Psoas muscle (tissue), 8 donors: ENCODE data around the gene INSIG1. TPM values are rescaled to one million over a fixed set of nuclear protein-coding genes. Genes with fewer than 3 reads are reported as not detected.

ENCODE experiments used
- ATAC-seq, 4 donors: fragments of 200-7000 bp; cut with Tn5 transposase; one replicate each; pipeline ENCODE4 v1.9.1; 2020; ENCODE audit warnings: moderate library complexity in 3 of 4, mild to moderate bottlenecking in 2 of 4
- DNase-seq, 2 donors: peaks; one replicate each; pipeline ENCODE4 v3.0.0-alpha.2; 2020
- H3K27ac ChIP-seq: fragments of 200-600 bp; one replicate; pipeline ENCODE4 v1.8.0; 2022
- H3K27me3 ChIP-seq, 3 donors: fragments of 200-600 bp in 1 of 3; one replicate each; pipeline versions ENCODE4 v1.6.1 to v1.8.0; 2013 to 2022; ENCODE audit warnings: low read length in 2 of 3, mild to moderate bottlenecking in 2 of 3, moderate library complexity in 1 of 3; ENCODE audit not compliant: insufficient read depth in 3 of 3
- H3K36me3 ChIP-seq, 2 donors: fragments of 200-600 bp in 1 of 2; one replicate each; pipeline versions ENCODE4 v1.6.1 to v1.8.0; 2013 to 2022; ENCODE audit warnings: low read depth in 1 of 2, mild to moderate bottlenecking in 1 of 2, moderate library complexity in 1 of 2; ENCODE audit not compliant: insufficient read depth in 1 of 2
- H3K4me1 ChIP-seq: fragments of 200-600 bp; one replicate; pipeline ENCODE4 v1.8.0; 2022
- H3K4me3 ChIP-seq: fragments of 200-600 bp; one replicate; pipeline ENCODE4 v1.8.0; 2022; ENCODE audit warnings: mild to moderate bottlenecking
- H3K9me3 ChIP-seq: fragments of 200-600 bp; one replicate; pipeline ENCODE4 v1.8.0; 2022
- WGBS, 3 donors: extraction: QIAGEN DNeasy Blood & Tissue Kit; methylation state at CpG; one replicate each; pipeline versions ENCODE4 v1.1.6 to v1.1.7; 2013; 5-methylcytosine and 5-hydroxymethylcytosine counted together
- intact Hi-C, 2 donors: fragments of 100-400 bp; cut with DNase I; formaldehyde crosslinking; loops; one replicate each; pipeline versions ENCODE4 v1.11.0 to v1.14.2; 2022
- polyA plus RNA-seq, 3 donors: library from polyadenylated mRNA; stranded (reverse); fragments of 200-250 nt; gene quantifications; one replicate each; pipeline ENCODE4 v1.2.3, GENCODE V29; 2013
- total RNA-seq, 4 donors: library from RNA; stranded (reverse); fragmentation: NEBNext Ultra II Directional in 2 of 4; extraction: Animal tissue kit (Norgen Biotek cat#: 25700) in 2 of 4; gene quantifications; one replicate each; pipeline versions ENCODE4 v1.2.1 to v1.2.4, GENCODE V29; 2021 to 2023
- TF ChIP-seq, protein P1 (sequence below): fragments of 200-600 bp; IDR thresholded peaks from one replicate; pipeline ENCODE4 v1.8.0; 2022; ENCODE audit warnings: antibody characterized with exemption
- donor health status: healthy with polysubstance abuse.
- donor health status: DM: no; HTN: no; CAD: no; lungs with moderate emphysema.
- donor health status: Bipolar disorder and iron deficiency.
- donor health status: healthy.
- donor health status: DM: yes; HTN: yes; CAD: no.
- donor health status: DM: no; HTN: no; CAD: no.
- donor health status: DM: no; HTN: no; CAD: no.
- donor health status: DM: yes; HTN: yes; CAD: no.

Gene INSIG1
- total and polyA plus RNA-seq, 7 donors = 4.0 to 20.0 (median 7.4) TPM

DNA sequence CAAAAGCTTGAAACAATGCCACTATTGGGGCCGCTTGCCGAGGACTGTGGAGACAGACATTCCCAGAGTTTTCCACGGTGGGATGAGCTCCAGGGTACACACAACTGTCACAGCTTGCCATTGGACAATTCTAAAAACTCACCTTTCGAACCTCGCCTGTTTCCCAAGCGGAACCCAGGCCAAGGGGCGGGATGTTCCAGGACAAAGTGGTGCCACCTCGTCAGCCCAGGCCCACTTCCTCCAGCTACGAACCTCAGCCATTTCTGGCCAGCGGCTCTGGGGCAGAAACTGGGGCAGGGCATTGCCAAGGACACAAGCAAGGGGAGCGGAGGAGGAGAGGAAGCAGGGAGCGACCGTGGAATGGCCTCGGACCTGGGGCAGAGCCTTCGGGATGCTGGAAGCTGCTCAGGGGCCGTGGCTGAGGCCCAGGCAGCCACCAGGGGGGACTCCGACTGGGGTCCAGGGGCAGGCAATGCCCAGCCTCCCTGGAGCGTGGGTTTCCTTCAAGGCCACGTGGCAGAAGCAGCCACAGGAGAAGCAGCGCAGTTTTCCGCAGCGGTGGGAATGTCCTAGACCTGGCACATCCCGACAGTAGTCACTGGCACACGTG lies 44.7 kb upstream of the INSIG1 start:
- Histone ChIP-seq H3K36me3 (no peaks in the 10 kb centered on the region), H3K4me3 (no peak overlapping the region), H3K9me3 (no peaks in the 10 kb centered on the region), H3K27ac (no peak overlapping the region), H3K27me3 (no peaks in the 10 kb centered on the region), H3K4me1 (peaks cover 14% of the 10 kb centered on the region)
- no peak for DNase-seq
- TF ChIP-seq, protein P1, sequence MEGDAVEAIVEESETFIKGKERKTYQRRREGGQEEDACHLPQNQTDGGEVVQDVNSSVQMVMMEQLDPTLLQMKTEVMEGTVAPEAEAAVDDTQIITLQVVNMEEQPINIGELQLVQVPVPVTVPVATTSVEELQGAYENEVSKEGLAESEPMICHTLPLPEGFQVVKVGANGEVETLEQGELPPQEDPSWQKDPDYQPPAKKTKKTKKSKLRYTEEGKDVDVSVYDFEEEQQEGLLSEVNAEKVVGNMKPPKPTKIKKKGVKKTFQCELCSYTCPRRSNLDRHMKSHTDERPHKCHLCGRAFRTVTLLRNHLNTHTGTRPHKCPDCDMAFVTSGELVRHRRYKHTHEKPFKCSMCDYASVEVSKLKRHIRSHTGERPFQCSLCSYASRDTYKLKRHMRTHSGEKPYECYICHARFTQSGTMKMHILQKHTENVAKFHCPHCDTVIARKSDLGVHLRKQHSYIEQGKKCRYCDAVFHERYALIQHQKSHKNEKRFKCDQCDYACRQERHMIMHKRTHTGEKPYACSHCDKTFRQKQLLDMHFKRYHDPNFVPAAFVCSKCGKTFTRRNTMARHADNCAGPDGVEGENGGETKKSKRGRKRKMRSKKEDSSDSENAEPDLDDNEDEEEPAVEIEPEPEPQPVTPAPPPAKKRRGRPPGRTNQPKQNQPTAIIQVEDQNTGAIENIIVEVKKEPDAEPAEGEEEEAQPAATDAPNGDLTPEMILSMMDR = no peak
- no peak for ATAC-seq
- intact Hi-C loops = no loop called here
- WGBS, 3 donors = 61 to 72% (median 63%) methylated on average over 24 of the region's 24 CpGs

DNA sequence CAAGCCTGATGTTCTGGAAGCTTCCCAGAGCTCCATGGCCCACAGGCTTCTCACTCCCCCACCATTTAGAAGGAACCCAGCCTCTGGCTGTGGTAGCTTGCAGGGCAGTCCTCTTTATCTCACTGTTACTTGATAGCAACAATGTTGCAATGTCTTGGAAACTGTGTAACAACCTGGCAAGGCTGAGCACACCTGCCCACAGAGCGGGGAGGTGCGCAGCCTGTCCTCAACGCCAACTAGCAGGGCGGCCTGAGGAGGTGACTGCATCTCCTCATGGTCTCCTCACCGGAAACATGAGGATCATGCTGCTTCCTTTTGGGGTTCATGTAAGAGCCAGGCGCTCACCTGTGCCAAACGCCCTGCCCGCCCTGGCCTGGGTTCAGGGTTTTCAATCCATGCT lies 43.7 kb upstream of the INSIG1 start:
- ATAC-seq (peak in 1 of 4 donors; percentile 17), DNase-seq (no peak)
- Histone ChIP-seq H3K27me3 (no peaks in the 10 kb centered on the region), H3K4me1 (peaks cover 21% of the 10 kb centered on the region), H3K9me3 (no peaks in the 10 kb centered on the region), H3K27ac (no peak overlapping the region), H3K4me3 (no peak overlapping the region), H3K36me3 (no peaks in the 10 kb centered on the region)
- WGBS, 3 donors = 70 to 87% (median 82%) methylated on average over 8 of the region's 8 CpGs
- TF ChIP-seq, protein P1 = no peak
- intact Hi-C loops = no loop called here

DNA sequence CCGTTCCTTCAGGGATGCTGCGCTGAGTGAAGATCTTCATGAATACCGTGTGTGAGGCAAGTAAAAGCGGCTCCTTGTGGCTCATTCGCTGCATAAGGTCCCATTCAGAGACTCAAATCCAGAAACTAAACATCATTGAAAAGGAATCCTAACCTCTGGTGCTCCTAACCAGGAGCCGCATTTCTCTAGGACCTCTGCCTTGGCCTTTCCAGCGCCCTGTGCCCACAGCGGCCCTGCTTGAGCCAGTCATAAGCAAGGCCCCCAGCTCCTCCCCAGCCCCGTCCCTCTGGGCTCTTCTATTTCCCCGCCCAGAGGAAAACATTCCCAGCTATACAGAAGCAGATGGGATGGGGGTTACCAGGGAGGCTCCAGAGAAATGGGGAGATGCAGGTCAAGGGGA lies 42.6 kb upstream of the INSIG1 start:
- WGBS, 3 donors = 95 to 98% (median 95%) methylated on average over 10 of the region's 10 CpGs
- H3K27ac ChIP-seq = no peak overlapping the region
- H3K36me3 ChIP-seq = no peaks in the 10 kb centered on the region
- H3K4me1 ChIP-seq = peaks cover 21% of the 10 kb centered on the region
- no peaks in the 10 kb centered on the region for H3K27me3 ChIP-seq
- TF ChIP-seq, protein P1 = no peak
- ATAC-seq (no peak), DNase-seq (no peak)
- intact Hi-C loops = loop anchor here in 1 of 2 donors (5.0 kb wide), 2 partner anchors 48 to 63 kb away; no protein-coding TSS in a partner anchor
- H3K4me3 ChIP-seq = no peak overlapping the region
- H3K9me3 ChIP-seq = no peaks in the 10 kb centered on the region

DNA sequence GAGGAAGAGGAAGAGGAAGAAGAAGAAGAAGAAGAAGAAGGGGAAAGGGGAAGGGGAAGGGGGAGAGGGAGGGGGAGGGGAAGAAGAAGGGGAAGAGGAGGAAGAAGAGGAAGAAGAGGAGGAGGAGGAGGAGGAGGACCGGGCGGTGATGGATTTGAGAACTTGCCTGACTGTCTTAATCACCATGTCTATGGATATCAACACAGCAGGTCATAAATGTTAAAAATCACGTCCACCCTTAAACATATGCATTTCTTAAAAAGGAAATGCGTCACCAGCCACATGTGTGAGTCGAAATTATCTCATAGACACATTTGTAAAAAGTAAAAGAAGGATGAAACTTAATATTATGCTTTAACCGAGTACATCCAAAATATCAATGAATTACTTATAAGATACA lies 42.1 kb upstream of the INSIG1 start:
- H3K27ac ChIP-seq = no peak overlapping the region
- H3K4me3 ChIP-seq = no peak overlapping the region
- no peaks in the 10 kb centered on the region for H3K36me3 ChIP-seq
- intact Hi-C loops = loop anchor here in 1 of 2 donors (2.0 to 5.0 kb wide), 4 partner anchors 25 to 63 kb away; partner anchors contain the start of gene INSIG1
- TF ChIP-seq, protein P1 = no peak
- H3K4me1 ChIP-seq = peaks cover 21% of the 10 kb centered on the region
- no peaks in the 10 kb centered on the region for H3K27me3 ChIP-seq
- 87 to 90% (median 90%) methylated on average over 6 of the region's 6 CpGs for WGBS, 3 donors
- DNase-seq (no peak), ATAC-seq (no peak)
- no peaks in the 10 kb centered on the region for H3K9me3 ChIP-seq
